GM12878 (cell line): ENCODE measurements around the gene DYNC1H1. TPM values are rescaled to one million over a fixed set of nuclear protein-coding genes. Genes with fewer than 3 reads are reported as not detected.

Source experiments
- ATAC-seq: fragments of 200-7000 bp; cut with Tn5 transposase; 3 replicates; pipeline ENCODE4 v1.9.1; 2020; ENCODE audit warnings: mild to moderate bottlenecking, moderate library complexity
- BruUV-seq: library from RNA; stranded (reverse); fragments of 400-500 nt; replicated peaks from 2 replicates; lab custom pipeline; 2021; lab: Mats Ljungman, UMichigan
- CTCF ChIA-PET: fragments of 300-600 bp; sonication (Branson Sonifier 250); formaldehyde crosslinking; extraction: SDS; loops from one replicate; lab custom pipeline; 2021; ENCODE audit warnings: inconsistent platforms; lab: Yijun Ruan, JAX
- POLR2A ChIA-PET: fragments of 350-600 bp; formaldehyde crosslinking; extraction: SDS; loops from one replicate; lab custom pipeline; 2021; ENCODE audit warnings: inconsistent platforms; lab: Charles Lee
- RAD21 ChIA-PET: fragments of 300-600 bp; sonication (Branson Sonifier 250); formaldehyde crosslinking; loops from one replicate; lab custom pipeline; 2023; ENCODE audit warnings: antibody characterized with exemption; ENCODE audit not compliant: unreplicated experiment; lab: Charles Lee
- SMC1A ChIA-PET: fragments of 300-600 bp; sonication (Branson Sonifier 250); formaldehyde crosslinking; loops from one replicate; lab custom pipeline; 2023; ENCODE audit not compliant: unreplicated experiment, uncharacterized antibody; lab: Charles Lee
- DNase-seq: peaks from one replicate; pipeline ENCODE4 v3.0.0-alpha.2; 2011; ENCODE audit warnings: low read depth, low spot score
- FAIRE-seq: peaks from 3 replicates; lab custom pipeline; 2011; peaks lifted over from hg19 to GRCh38; lab: Jason Lieb, UNC
- H2AFZ ChIP-seq: 2 replicates; pipeline ENCODE4 v1.6.0; 2011; ENCODE audit warnings: low read depth, low read length, control low read depth; ENCODE audit not compliant: control insufficient read depth
- H3K27ac ChIP-seq: 2 replicates; pipeline ENCODE4 v1.5.1; 2011; ENCODE audit warnings: control low read depth; ENCODE audit not compliant: control insufficient read depth, insufficient read depth
- H3K27me3 ChIP-seq, 2 experiments: replicated peaks in 1 of 2; 2 replicates each; pipeline versions ENCODE4 v1.6.0 to v1.6.1; 2011; ENCODE audit warnings: low read length in 1 of 2; ENCODE audit not compliant: control insufficient read depth in 2 of 2, insufficient read depth in 2 of 2
- H3K36me3 ChIP-seq, 2 experiments: 2 replicates each; pipeline ENCODE4 v1.5.1; 2011; ENCODE audit warnings: low read length in 1 of 2; ENCODE audit not compliant: control insufficient read depth in 2 of 2, insufficient read depth in 2 of 2
- H3K4me1 ChIP-seq: 2 replicates; pipeline ENCODE4 v1.6.1; 2011; ENCODE audit warnings: mild to moderate bottlenecking, low read length, moderate library complexity, mixed read lengths; ENCODE audit not compliant: control insufficient read depth, insufficient read depth
- H3K4me2 ChIP-seq: 2 replicates; pipeline ENCODE4 v1.6.0; 2011; ENCODE audit warnings: control low read depth; ENCODE audit not compliant: control insufficient read depth, insufficient read depth
- H3K4me3 ChIP-seq: fragments of 200-600 bp; sonication (generic); 2 replicates; pipeline ENCODE4 v1.5.1; 2016
- H3K79me2 ChIP-seq: 2 replicates; pipeline ENCODE4 v1.6.0; 2011; ENCODE audit warnings: low read length; ENCODE audit not compliant: control insufficient read depth, insufficient read depth
- H3K9ac ChIP-seq: 2 replicates; pipeline ENCODE4 v1.8.0; 2011; ENCODE audit warnings: low read length, control low read depth, mixed read lengths; ENCODE audit not compliant: control insufficient read depth, insufficient read depth
- H3K9me3 ChIP-seq: replicated peaks from 3 replicates; pipeline ENCODE4 v1.5.1; 2011; ENCODE audit warnings: mild to moderate bottlenecking, low read length; ENCODE audit not compliant: control insufficient read depth, insufficient read depth
- H4K20me1 ChIP-seq: 2 replicates; pipeline ENCODE4 v1.6.0; 2011; ENCODE audit not compliant: control insufficient read depth, insufficient read depth
- BACH1 ChIP-seq: fragments of 450-650 bp; IDR thresholded peaks from 2 replicates; pipeline ENCODE4 v1.6.1; 2017; ENCODE audit warnings: mild to moderate bottlenecking, borderline replicate concordance
- BHLHE40 ChIP-seq, 2 experiments: fragments of 450-650 bp in 1 of 2; IDR thresholded peaks; 2 replicates each; pipeline ENCODE4 v1.6.1; 2011 to 2017; ENCODE audit warnings: low read depth in 2 of 2, borderline replicate concordance in 1 of 2, improper control_type of control experiment in 1 of 2, low read length in 1 of 2, mild to moderate bottlenecking in 1 of 2
- JUND ChIP-seq: IDR thresholded peaks from 2 replicates; pipeline ENCODE4 v1.6.1; 2012; ENCODE audit warnings: low read depth, mild to moderate bottlenecking, low read length, improper control_type of control experiment, moderate library complexity
- NFYB ChIP-seq: IDR thresholded peaks from 2 replicates; pipeline ENCODE4 v1.6.1; 2011; ENCODE audit warnings: low read depth, mild to moderate bottlenecking, low read length, improper control_type of control experiment, moderate library complexity; ENCODE audit not compliant: insufficient read depth
- NR2F1 ChIP-seq: fragments of 450-650 bp; conservative IDR thresholded peaks from 2 replicates; pipeline ENCODE4 v1.6.1; 2017; ENCODE audit warnings: mild to moderate bottlenecking
- NRF1 ChIP-seq: conservative IDR thresholded peaks from 2 replicates; pipeline ENCODE4 v1.6.1; 2011; ENCODE audit warnings: mild to moderate bottlenecking, low read depth, low read length, improper control_type of control experiment
- PML ChIP-seq: IDR thresholded peaks from 2 replicates; pipeline ENCODE4 v1.6.1; 2012; ENCODE audit warnings: low read length, inconsistent platforms
- RAD21 ChIP-seq: IDR thresholded peaks from 2 replicates; pipeline ENCODE4 v1.6.1; 2011; ENCODE audit warnings: mild to moderate bottlenecking, low read depth, low read length, moderate library complexity; ENCODE audit not compliant: insufficient read depth
- RB1 ChIP-seq: fragments of 450-650 bp; formaldehyde crosslinking; IDR thresholded peaks from 2 replicates; pipeline ENCODE4 v1.6.1; 2017; ENCODE audit warnings: mild to moderate bottlenecking, borderline replicate concordance
- RCOR1 ChIP-seq: conservative IDR thresholded peaks from 2 replicates; pipeline ENCODE4 v1.6.1; 2012; ENCODE audit warnings: low read depth, low read length, improper control_type of control experiment
- SIX5 ChIP-seq: IDR thresholded peaks from 2 replicates; pipeline ENCODE4 v1.6.1; 2011; ENCODE audit warnings: mild to moderate bottlenecking, low read depth, low read length, moderate library complexity; ENCODE audit not compliant: severe bottlenecking
- SMAD1 ChIP-seq: fragments of 450-650 bp; IDR thresholded peaks from 2 replicates; pipeline ENCODE4 v1.6.1; 2018; ENCODE audit warnings: mild to moderate bottlenecking, low read depth; ENCODE audit not compliant: partially characterized antibody
- TCF3 ChIP-seq: IDR thresholded peaks from 2 replicates; pipeline ENCODE4 v1.6.1; 2012; ENCODE audit warnings: low read depth, mild to moderate bottlenecking, low read length, borderline replicate concordance; ENCODE audit not compliant: insufficient read depth
- YBX1 ChIP-seq: fragments of 450-650 bp; IDR thresholded peaks from 2 replicates; pipeline ENCODE4 v1.6.1; 2016; ENCODE audit warnings: antibody characterized with exemption
- WGBS: methylation state at CpG from one replicate; pipeline ENCODE4 v1.1.6; 2016; ENCODE audit warnings: low lambda C conversion rate; ENCODE audit not compliant: insufficient replicate concordance, insufficient coverage; ENCODE audit errors: missing lambda C conversion rate; 5-methylcytosine and 5-hydroxymethylcytosine counted together
- in situ Hi-C: fragments of 300-500 bp; cut with MboI; formaldehyde crosslinking; loops from 9 replicates; pipeline ENCODE4 v1.14.3; 2018; ENCODE audit warnings: mixed read lengths
- intact Hi-C: fragments of 100-400 bp; cut with micrococcal nuclease; formaldehyde crosslinking; loops from one replicate; pipeline ENCODE4 v1.14.2; 2022; ENCODE audit not compliant: unreplicated experiment
- polyA plus RNA-seq, 11 experiments: library from polyadenylated mRNA; depleted of rRNA in 4 of 11; unstranded in 6 of 11; stranded (reverse) in 5 of 11; fragments of >200 nt; fragmentation: Nextera tagmentation in 4 of 11; fragmentation: Illumina TruSeq in 1 of 11; extraction: Ambion mirVana in 4 of 11; extraction: Trizol in 1 of 11; gene quantifications; 1 replicate in 1 of 11; 2 replicates in 10 of 11; pipeline versions ENCODE4 v1.2.1 to v1.2.3, GENCODE V29; 2011 to 2016; ENCODE audit warnings: inconsistent platforms in 2 of 11, missing spikeins in 2 of 11, low read depth in 1 of 11
- total RNA-seq, 4 experiments: library from RNA; depleted of rRNA in 3 of 4; stranded (reverse); fragments of >200 nt in 3 of 4; fragmentation: Illumina TruSeq in 1 of 4; extraction: Trizol in 1 of 4; gene quantifications; 2 replicates each; pipeline versions ENCODE4 v1.2.1 to v1.2.3, GENCODE V29; 2013 to 2021
- TF ChIP-seq, protein P1 (sequence below): fragments of 450-650 bp; formaldehyde crosslinking; IDR thresholded peaks from 2 replicates; pipeline ENCODE4 v1.4.0; 2020; ENCODE audit warnings: mild to moderate bottlenecking, moderate library complexity
- TF ChIP-seq, protein P2 (sequence below): fragments of 450-650 bp; IDR thresholded peaks from 2 replicates; pipeline ENCODE4 v1.6.1; 2017; ENCODE audit warnings: borderline replicate concordance

DYNC1H1 gene
- total and polyA plus RNA-seq, 10 of the 15 experiments (the other 5 are each of a cell fraction or from before 2014, with no cell fraction given): 38.4 to 291 (median 111) TPM

DNA sequence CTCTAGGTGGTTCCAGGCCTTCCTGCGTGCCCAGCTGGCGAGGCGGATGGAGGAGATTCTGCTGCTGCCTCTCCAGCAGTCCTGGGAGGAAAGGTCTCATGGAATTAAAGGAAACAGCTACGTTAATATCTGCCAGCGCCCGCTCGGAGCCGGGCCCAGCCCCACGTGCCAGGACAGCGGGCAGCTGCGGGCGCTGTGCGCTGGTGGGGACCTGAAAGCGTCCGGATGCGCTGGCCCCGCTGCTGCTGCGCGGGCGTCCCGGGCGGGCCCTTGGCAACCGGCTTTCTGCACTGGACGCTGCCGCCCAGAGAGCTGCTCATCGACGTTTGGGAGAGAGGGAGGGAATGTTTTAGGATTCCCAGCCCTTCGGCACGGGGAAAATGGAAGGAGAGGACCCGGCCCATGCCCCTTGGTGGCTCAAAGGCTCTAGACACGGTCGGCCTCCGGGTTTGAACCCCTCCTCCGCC is 8.6 kb upstream of the DYNC1H1 start (continued):
- TF ChIP-seq BHLHE40 (IDR thresholded peaks at IDR 0.05; ENCODE audit: borderline replicate concordance in 1 of 2, low read depth in 2 of 2, low read length in 1 of 2) (no peak), SMAD1 (no peak), PML (no peak), NR2F1 (no peak), RCOR1 (no peak), NFYB (no peak)
- TF ChIP-seq, protein P1, sequence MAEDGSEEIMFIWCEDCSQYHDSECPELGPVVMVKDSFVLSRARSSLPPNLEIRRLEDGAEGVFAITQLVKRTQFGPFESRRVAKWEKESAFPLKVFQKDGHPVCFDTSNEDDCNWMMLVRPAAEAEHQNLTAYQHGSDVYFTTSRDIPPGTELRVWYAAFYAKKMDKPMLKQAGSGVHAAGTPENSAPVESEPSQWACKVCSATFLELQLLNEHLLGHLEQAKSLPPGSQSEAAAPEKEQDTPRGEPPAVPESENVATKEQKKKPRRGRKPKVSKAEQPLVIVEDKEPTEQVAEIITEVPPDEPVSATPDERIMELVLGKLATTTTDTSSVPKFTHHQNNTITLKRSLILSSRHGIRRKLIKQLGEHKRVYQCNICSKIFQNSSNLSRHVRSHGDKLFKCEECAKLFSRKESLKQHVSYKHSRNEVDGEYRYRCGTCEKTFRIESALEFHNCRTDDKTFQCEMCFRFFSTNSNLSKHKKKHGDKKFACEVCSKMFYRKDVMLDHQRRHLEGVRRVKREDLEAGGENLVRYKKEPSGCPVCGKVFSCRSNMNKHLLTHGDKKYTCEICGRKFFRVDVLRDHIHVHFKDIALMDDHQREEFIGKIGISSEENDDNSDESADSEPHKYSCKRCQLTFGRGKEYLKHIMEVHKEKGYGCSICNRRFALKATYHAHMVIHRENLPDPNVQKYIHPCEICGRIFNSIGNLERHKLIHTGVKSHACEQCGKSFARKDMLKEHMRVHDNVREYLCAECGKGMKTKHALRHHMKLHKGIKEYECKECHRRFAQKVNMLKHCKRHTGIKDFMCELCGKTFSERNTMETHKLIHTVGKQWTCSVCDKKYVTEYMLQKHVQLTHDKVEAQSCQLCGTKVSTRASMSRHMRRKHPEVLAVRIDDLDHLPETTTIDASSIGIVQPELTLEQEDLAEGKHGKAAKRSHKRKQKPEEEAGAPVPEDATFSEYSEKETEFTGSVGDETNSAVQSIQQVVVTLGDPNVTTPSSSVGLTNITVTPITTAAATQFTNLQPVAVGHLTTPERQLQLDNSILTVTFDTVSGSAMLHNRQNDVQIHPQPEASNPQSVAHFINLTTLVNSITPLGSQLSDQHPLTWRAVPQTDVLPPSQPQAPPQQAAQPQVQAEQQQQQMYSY: no peak

DNA sequence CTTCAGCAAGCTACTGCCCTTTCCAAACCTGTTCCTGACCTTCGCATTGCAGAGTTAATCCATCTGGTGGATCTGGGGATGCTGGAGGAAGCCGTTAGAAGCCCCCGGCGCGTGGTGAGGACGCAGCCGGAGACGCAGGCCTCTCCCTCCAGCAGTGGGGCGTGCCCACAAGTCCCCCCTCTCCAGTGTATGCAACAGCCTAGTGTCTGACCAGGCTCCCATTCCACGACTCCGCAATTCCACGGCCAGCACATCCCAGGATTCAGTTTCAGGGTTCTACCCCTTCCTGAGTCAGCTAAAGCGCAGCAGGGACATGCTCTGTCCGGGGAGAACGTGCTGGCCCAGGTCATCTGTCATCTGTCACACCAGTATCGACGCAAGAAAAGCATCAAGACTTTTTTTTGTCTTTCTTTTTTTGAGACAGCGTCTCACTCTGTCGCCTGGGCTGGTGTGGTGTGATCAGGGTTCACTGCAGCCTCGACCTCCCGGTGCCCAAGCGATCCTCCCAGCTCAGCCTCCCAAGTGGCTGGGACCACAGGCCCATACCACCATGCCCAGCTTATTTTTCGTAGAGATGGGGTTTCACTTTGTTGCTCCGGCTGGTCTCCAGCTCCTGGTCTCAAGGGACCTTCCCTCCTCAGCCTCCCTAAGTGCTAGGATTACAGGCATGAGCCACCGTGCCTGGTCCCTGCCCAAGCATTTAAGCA is 8.0 kb upstream of the DYNC1H1 start:
- 54% methylated on average over 25 of the region's 25 CpGs for WGBS
- FAIRE-seq (no peak), DNase-seq (no peak), ATAC-seq (no peak)
- no peaks in the 10 kb centered on the region for H3K9me3 ChIP-seq
- ChIA-PET CTCF (interaction anchor here (1.5 kb wide), 1 partner anchor 250 kb away, joined by 4 read pairs; no protein-coding TSS in a partner anchor), RAD21 (interaction anchor here (1.0 to 1.6 kb wide), 3 partner anchors 113 to 249 kb away, joined by 3 to 6 read pairs (median 4); no protein-coding TSS in a partner anchor), POLR2A (no interaction called here), SMC1A (interaction anchor here (1.2 kb wide), 1 partner anchor 37 kb away, joined by 3 read pairs; no protein-coding TSS in a partner anchor)
- H3K4me1 ChIP-seq: no peaks in the 10 kb centered on the region
- no peak overlapping the region for H3K4me2 ChIP-seq
- no peaks in the 10 kb centered on the region for H3K79me2 ChIP-seq
- intact Hi-C loops: no loop called here
- in situ Hi-C loops: no loop called here
- H3K36me3 ChIP-seq: no peaks in the 10 kb centered on the region
- no peaks in the 10 kb centered on the region for H3K27me3 ChIP-seq
- no TSS peak for BruUV-seq
- H4K20me1 ChIP-seq: no peaks in the 10 kb centered on the region
- no peak overlapping the region for H3K4me3 ChIP-seq
- no peak overlapping the region for H3K9ac ChIP-seq
- no peak overlapping the region for H3K27ac ChIP-seq
- no peak overlapping the region for H2AFZ ChIP-seq
- TF ChIP-seq NRF1 (no peak), TCF3 (no peak), RAD21 (no peak), BACH1 (no peak), SIX5 (no peak), JUND (no peak), YBX1 (no peak), RB1 (no peak)
- TF ChIP-seq, protein P2, sequence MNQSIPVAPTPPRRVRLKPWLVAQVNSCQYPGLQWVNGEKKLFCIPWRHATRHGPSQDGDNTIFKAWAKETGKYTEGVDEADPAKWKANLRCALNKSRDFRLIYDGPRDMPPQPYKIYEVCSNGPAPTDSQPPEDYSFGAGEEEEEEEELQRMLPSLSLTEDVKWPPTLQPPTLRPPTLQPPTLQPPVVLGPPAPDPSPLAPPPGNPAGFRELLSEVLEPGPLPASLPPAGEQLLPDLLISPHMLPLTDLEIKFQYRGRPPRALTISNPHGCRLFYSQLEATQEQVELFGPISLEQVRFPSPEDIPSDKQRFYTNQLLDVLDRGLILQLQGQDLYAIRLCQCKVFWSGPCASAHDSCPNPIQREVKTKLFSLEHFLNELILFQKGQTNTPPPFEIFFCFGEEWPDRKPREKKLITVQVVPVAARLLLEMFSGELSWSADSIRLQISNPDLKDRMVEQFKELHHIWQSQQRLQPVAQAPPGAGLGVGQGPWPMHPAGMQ: no peak
